A549 treated with dexamethasone at 1 μM for 4 hours (cell line): ENCODE measurements around the gene PHF3. TPM values are rescaled to one million over a fixed set of nuclear protein-coding genes. Genes with fewer than 3 reads are reported as not detected.

Experiments
- total RNA-seq: library from RNA; stranded (reverse); fragments of 200-300 nt; extraction: Qiagen RNA extraction; gene quantifications from 5 replicates; pipeline ENCODE4 v1.2.3, GENCODE V29; 2022

The PHF3 gene, protein sequence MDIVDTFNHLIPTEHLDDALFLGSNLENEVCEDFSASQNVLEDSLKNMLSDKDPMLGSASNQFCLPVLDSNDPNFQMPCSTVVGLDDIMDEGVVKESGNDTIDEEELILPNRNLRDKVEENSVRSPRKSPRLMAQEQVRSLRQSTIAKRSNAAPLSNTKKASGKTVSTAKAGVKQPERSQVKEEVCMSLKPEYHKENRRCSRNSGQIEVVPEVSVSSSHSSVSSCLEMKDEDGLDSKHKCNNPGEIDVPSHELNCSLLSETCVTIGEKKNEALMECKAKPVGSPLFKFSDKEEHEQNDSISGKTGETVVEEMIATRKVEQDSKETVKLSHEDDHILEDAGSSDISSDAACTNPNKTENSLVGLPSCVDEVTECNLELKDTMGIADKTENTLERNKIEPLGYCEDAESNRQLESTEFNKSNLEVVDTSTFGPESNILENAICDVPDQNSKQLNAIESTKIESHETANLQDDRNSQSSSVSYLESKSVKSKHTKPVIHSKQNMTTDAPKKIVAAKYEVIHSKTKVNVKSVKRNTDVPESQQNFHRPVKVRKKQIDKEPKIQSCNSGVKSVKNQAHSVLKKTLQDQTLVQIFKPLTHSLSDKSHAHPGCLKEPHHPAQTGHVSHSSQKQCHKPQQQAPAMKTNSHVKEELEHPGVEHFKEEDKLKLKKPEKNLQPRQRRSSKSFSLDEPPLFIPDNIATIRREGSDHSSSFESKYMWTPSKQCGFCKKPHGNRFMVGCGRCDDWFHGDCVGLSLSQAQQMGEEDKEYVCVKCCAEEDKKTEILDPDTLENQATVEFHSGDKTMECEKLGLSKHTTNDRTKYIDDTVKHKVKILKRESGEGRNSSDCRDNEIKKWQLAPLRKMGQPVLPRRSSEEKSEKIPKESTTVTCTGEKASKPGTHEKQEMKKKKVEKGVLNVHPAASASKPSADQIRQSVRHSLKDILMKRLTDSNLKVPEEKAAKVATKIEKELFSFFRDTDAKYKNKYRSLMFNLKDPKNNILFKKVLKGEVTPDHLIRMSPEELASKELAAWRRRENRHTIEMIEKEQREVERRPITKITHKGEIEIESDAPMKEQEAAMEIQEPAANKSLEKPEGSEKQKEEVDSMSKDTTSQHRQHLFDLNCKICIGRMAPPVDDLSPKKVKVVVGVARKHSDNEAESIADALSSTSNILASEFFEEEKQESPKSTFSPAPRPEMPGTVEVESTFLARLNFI (N-terminal part only)
- total RNA-seq: 9.2 to 13.5 TPM (median 11.9 TPM) in 5 replicates

DNA sequence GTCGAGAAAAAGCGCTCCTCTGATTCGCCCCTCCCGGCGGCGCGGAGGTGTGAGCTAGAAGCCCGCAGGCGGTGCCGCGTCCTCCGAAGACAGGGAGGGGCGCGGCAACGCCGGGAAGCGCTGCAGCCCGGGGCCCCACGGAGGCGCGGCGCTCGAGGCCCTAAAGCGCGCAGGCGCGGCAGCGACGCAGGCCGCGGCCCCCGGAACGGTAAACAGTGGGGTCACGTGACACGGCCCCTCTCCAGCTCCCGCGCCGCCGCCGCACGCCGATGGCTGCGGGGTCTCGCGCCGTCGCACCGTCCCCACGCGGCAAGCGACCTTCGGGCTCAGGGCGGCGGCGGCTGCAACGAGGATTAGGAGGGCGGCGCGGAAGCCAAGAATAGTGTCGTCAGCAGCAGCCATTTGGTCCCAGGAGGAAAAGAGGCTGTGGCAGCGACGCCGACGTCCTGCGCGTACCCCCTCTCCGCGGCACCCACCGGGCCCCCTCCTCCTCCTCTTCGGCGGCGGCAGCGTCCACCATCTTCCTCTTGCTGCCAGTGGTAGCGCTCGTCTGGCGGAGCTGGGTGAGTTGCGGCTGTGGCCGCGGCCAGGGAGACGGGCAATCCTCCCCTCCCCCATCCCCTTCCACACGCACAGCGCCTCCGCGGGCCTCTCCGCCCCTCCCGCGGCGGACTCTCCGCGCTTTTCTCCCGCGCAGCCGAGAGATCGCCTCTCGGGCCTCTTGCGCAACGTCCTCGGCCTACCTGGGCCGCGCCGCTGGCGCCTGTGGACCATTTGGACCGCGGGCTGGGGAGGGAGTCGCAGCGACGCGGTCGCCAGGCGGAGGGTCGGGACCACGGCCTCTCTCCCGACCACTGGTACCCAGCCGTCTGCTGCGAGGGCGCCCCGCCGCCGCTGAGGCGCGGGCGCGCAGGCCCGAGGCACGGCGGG is at the start of gene PHF3:
Gene PHF3, plus strand, starts transcription at position 215 of the 930 bp plus-strand sequence. CDS start 10,750 bp downstream, outside the sequence.

Other genes starting within 250 kb of the PHF3 start
- gene PTP4A1, start 63.3 kb upstream of the PHF3 start, total RNA-seq: 66.8 to 108 TPM (median 85.2 TPM) in 5 replicates